Measurements from ENCODE around the gene STUB1.
"Not testable (repeated sequence)": the region's sequence is repeated elsewhere in the genome, so short reads cannot be mapped to it uniquely, and the experiment has no call there.

STUB1 gene

DNA sequence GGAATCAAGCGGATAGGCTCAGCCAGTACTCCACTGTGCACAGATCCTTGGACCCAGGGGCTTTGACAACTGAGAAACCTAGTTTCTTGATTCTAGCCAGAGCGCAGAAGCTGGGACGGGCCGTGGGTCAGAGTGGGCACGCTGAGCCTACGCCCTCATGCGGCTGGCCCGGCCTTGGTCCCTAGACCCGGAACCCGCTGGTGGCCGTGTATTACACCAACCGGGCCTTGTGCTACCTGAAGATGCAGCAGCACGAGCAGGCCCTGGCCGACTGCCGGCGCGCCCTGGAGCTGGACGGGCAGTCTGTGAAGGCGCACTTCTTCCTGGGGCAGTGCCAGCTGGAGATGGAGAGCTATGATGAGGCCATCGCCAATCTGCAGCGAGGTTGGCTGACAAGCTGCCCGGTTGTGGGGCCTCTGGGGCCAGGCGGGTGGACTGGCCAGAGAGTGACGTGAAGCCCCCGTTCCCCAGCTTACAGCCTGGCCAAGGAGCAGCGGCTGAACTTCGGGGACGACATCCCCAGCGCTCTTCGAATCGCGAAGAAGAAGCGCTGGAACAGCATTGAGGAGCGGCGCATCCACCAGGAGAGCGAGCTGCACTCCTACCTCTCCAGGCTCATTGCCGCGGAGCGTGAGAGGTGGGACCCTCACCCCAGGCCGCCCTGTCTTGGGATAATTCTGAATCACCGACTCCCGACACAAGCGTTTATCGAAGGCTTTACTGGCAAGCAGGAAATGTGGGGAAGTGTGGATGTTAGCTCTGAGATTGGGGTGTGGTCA is 946 bp downstream of the STUB1 start:
- DNase-seq: no peak

DNA sequence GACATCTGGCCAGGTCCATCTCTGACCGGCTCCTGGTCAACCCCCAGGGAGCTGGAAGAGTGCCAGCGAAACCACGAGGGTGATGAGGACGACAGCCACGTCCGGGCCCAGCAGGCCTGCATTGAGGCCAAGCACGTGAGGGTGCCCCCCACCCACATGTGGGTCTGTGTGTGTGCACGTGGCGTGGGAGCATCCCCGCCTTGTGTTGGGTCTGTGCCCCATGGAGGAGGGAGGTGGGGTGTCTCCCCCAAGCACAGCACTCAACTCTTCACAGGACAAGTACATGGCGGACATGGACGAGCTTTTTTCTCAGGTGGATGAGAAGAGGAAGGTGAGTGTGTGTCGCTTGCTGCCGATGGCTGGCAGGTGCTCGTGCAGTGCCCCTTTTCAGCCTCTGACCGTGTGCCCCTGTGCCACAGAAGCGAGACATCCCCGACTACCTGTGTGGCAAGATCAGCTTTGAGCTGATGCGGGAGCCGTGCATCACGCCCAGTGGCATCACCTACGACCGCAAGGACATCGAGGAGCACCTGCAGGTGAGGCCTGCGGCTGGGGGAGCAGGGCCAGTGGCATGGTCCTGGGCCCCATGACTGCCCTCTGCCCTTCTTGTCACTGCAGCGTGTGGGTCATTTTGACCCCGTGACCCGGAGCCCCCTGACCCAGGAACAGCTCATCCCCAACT is 1.7 kb downstream of the STUB1 start:
- no peak for DNase-seq

DNA sequence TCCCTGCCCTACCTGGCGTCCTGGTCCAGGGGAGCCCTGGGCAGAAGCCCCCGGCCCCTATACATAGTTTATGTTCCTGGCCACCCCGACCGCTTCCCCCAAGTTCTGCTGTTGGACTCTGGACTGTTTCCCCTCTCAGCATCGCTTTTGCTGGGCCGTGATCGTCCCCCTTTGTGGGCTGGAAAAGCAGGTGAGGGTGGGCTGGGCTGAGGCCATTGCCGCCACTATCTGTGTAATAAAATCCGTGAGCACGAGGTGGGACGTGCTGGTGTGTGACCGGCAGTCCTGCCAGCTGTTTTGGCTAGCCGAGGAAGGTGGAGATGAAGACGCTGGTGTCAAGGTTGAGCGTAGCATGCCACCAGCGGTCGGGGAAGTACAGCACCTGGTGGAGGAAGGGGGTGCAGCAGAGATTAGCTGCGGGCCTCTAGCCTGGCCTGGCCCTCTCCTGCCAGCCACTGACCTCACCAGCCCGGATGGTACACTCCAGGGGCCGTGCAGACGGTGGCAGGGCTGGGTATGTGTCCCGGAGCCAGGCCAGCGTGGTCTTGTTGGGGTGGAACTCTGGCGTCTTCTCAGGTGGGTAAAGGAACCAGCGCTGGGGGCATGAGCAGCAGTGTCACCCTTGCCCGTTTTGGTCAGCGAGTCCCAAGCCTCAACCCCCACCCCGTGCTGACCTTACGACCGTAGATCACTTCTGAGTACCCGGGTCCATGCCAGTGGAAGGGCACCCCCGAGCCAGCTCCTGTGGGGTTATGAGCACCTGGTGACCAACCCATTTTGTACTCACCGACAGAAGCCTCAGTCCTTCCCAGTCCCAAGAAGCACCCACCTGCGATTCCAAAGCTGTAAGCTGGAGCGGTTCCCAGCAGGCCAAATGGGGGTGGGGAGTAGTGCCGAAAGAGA is 2.5 kb downstream of the STUB1 start:
- DNase-seq: no peak

DNA sequence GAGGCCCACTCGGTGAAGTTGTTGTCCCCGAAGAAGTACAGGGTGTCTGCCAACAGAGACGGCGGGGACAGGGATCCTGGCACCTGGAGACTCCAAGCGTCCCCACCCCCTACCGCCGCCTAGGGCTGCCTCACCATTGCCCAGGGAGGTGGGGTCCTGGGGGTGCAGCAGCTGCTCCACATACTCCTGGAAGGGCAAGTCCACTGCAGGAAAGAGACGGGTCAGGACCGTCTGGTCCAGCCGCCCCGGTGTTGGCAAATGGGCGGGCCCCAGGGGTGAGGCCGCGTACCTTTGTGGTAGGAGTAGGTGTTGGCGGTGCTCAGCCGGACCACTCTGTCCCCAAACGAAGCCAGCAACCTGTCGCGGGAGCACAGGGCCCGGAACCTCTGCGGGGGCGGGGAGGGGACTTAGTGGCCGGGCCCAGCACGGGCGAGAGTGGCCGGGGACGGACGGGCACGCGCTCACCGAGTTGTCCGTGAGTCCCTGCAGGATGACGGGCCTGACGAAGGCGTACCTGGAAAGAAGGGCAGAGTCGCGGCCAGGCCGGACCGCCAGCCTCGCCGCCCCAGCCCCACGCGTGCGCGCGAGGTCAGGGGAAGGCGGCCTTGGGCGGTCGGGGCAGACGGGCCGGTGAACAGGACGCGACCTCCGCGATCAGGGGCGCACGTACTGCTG is 3.3 kb downstream of the STUB1 start:
- no peak for DNase-seq

DNA sequence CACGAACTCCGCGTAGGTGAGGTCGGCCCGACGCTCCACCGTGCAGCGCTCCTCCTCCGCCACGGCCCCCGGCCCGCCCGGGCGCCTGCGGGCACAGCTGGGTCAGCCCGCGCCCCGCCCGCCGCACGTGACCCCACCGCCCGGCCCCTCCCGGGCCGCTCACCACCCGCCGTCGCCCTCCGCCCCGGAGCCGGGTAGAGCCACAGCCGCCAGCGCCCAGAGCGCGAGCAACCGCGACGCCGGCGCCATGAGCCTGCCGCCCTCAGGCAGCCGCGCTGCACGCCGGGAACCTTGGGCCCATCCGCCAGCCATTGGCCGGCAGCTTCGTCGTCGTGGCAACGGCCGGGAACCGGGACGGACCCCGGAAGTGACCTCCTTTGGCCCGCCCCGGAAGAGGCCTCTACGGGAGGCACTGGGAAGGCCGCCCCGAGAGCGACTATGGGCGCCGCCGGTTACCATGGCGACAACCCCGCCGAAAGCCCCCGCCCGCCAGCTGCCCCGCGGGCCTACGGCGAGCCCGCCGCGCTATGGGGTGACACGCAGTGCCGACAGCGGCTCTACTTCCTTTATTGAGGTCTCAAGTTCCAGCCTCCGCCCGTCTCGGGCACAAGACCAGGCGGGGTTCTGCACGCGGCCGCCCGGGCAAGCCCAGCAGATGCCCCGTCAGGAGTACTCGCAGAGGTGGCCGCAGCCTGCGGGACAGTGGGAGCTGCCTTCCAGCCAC is 4.0 kb downstream of the STUB1 start, which contains the start of gene JMJD8:
Gene JMJD8 (minus strand): TSS at position 264 of the 724 bp plus-strand sequence. CDS start 15 bp downstream, at position 249.
- DNase-seq: peak; percentile 98

DNA sequence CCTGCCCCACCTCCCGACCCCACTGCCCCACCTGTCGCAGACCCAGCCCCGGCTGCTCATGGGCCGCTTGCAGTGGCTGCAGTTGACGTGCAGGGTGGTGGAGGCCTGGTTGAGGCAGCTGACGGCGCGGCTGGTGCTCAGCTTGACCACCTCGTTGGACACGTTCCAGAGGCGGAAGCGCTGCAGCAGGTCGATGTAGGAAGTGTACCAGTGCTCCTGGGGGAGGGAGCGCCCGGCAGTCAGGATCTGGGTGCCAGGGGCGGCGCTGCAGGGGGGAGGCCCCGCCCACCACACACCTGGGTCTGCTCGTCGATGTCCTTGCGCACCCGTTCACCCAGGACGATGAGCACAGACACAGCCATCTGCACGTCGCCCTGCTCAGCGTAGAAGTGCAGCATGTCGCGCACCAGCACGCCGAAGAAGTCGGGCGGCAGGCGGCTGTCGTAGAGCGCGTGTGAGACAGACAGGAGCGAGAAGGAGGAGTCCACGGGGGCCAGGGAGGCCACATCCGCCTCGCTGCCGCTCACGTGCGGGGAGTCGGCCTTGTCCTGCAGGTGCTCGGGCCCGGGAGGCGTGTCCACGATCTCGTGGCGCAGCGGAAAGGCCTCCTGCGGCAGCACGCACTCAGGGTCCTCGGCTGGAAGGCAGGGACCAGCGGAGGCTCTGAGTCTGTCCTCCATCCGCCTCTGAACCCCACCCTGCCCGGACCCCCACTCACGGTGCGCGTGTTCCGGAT is 4.9 kb downstream of the STUB1 start:
- no peak for DNase-seq

DNA sequence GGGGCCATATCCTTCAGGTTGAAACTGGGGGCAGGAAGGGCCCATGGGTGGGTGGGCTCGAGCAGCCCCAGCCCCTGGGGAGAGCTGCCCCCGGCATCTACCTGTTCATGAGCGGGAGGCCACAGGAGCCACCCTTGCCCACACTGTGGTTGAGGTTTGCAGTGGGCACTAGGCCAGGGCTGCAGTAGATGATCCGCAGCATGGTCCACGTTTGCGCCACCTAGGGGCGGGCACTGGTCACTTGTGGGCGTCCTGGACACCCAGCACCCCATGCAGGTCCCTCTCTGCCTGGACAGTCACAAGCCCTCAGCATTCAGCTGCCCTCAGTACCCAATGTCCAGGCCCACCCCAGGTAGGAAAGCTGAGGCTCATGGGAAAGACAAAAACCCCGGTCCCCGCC is 5.8 kb downstream of the STUB1 start:
- DNase-seq: no peak

DNA sequence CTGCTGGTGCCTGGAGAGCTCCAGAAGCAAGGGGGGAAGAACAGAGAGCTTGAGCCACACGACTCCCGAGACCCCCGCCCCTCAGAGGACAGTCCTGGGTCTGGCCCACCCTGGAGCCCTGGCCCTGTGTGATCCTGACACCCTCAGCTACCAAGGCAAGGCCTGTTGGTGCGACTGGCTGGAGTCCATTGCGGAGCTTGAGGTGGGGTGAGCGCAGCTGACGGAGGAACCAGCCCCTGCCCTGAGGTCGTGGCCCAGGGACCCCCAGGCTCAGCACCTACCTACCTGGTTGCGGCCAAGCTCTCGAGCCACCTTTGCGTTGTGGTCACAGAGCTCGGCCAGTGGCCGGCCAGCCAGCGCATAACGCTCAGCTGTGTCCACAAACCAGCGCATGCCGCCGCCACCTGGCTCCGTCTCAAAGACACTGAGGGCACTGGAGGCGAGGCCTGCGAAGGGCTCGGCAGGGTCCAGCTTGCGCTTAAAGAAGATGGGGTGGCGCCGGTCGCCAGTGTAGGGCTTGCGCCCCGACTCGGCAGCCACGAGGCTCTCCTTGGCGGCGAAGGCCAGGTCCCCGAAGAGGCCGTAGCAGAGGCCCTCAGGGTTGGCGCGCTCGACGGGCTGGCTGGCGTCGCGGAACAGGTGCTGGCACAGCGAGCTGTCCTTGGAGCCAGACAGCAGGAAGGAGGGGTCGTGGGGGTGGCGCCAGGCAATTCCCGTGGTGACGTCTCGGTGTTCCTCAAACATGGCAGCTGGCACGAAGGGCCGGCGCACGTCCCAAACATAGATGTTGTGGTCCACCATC is 6.5 kb downstream of the STUB1 start:
- no peak for DNase-seq

DNA sequence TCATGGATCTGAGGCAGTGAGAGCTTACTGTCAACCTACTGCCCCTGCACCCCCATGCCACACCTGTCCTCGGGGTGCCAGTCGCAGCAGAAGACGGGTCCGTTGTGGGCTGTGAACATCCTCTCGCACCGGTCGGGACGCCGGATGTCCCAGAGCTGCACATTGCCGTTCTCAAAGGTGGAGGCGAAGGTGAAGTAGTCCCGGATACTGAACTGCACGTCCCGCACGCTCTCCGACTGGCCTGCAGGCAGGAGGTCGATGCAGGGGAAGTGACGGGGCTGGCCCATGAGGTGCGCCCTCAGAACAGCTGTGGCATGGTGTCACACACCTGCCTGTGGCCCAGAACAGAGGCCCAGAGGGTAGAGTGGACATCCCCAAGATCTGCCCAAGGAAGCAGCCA is 7.3 kb downstream of the STUB1 start:
- no peak for DNase-seq

DNA sequence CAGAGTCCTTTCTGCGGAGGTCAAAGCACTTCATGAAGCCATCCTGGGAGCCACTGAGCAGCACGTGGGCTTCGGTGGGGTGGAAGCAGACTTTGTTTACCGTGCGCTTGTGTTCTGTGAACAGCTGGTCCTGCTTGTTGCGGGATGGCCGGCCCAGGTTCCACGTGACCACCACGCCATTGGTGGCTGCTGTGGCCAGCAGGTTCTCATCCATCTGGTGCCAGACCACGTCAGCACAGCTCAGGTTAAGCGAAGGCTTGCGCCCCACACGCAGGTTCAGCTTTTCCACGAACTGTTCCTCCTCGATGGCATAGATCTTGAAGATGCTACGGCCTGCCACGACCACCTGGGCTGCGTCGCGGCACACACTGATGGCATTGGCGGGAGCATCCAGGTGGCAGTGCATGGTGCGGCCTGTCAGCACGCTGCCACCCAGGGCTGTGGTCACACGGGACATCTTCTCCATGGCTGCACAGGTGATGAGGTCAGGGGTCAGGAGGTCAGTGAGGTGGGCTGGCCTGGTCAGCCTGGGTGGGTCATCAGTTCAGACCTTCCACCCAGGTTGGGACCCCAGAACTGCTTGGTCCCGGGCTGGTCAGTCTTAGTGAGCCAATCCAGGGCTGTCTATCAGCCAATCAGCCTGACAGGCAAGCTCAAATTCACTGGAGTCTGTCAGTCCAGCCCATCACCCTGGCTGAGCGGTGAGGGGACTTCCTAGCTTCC is 9.1 kb downstream of the STUB1 start:
- no peak for DNase-seq

DNA sequence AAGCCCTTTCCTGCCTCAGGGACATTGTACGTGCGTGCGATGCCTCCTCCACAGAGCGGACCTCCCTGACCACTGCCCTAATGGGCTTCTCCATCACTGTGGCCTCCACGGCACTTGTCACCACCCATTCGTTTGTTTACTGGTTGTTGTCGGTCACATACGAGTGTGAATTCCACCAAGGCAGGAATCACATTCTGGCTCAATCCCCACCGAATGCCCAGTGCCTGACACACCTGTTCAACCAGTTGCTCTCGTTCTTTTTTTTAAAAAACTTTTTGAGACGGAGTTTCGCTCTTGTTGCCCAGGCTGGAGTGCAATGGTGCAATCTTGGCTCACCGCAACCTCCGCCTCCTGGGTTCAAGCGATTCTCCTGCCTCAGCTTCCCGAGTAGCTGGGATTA is 11.0 kb downstream of the STUB1 start:
- not testable (repeated sequence) for DNase-seq

DNA sequence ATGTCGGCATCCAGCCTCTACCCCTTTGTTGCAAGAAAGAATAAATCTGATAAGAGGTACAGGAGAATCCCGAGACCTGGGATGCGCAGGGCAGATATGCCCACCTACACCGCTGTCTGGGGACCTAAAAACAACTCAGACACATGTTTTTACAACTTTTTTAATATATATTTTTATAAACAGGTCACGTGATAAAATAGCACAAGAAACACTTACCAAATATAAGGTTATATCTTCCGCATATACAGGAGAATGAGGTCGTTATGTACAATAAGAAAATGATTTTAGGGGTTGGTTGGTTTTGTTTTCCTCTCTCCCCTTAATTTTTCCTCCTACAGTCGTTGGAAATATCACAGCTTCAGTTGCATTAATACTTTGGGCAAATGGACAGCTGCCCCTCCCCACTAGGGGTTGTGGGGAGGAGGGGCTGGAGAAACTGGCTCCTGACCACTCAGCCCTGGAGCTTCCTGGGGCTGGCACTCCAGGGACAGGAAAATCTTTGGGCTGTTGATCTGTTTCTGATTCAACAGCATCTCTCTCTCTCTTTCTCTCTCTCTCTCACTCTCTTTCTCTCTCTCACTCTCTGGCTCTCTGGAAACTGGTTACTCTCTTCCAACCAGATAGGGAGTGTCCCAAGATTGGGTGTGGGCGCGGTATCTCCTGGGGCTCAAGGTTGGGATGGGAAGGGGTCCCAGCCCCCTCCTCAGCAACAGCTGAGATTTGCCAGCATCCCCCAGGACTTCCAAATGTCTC is 12.3 kb downstream of the STUB1 start:
- no peak for DNase-seq

DNA sequence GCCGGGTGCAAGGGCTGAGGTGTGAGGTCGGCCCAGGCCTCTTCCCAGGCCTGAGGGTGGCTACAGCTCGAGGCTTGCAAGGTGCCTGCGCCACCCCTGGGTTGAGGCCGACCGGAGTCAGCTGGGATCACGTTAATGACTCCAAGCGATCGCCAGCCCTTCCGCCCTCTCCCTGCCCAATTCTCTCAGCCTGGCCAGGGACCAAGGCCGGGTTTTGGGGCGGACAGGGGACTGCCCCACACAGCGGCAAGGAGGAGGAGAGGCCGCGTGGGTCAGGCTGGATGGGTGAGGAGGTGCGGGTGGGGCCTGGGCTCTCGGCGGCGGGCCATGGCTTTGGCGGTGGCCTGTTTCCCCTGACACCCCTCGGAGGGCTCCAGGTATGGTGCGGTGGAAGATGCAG is 13.2 kb downstream of the STUB1 start:
- no peak for DNase-seq

DNA sequence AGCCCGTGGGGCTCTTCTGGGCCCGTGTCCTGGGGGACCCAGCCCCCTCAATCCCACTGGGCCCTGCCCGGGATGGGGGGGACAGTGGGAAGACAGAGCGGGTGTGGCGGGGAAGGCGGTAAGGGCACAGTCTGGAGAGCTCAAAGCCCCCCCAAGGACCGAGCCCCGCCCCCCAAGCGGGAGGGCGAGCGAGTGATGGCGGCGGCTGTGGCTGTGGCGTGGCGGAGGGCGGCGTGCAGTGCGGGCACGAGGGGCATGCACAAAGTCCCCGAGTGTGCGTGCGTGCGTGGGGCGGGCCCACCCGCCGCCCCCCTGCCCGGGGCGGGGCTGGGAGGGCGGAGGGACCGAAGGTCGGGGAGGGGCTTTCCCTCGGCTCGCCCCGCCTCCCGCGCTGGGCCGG is 13.6 kb downstream of the STUB1 start:
- no peak for DNase-seq

DNA sequence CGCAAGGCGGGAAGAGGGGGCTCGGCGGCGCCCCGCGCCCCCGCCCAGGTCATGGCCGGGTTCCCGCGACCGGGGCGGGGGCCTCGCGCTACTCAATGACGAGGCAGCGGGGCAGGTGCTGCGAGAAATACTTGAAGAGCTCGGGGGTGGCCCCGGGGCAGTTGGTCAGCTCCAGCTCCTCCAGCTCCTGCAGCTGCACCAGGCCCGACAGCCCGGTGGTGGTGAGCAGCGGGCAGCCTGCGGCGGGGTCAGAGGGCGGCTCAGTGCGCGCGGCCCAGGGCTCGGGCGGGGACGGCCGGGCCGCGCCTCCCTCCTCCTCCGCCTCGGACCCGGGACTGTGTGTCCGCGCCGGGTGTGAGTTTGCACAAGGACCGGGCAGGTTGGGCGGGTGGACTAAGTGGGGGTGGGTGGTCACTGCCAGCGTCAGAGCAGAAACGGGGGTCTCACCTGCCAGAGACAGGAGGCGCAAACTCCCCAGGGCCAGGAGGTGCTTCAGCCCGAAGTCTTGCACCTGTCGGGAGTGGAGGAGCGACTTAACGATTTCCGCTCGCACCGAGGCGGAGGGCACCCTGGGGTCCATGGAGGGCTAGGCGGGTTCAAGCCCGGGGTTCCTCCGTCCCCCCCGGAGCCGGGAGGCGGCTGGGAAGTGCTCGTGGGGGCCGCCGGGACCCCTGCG is 14.1 kb downstream of the STUB1 start:
- DNase-seq: no peak

DNA sequence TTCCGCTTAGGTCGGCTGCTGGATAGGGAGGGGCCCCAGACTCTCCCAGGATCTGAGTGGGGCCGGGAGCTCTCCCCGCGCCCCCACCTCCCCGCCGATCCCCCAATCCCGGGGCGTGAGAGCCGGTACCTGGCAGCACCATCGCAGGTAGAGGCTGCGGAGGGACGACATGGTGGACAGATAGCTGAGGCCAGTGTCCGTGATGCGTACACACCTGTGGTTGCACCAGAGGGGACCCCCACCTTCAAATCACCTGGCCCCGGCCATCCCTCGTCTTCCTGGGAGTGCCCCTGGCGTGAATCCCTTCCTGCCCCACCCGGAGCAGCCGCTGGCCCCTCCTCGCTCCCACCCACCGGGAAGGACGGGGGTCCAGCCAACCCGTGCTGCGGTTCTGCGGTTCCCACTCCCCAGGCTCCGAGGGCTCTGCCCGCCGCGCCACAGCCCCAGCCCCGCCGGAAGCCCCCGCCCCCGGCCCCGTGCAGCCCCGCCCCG is 14.7 kb downstream of the STUB1 start:
- DNase-seq: no peak

DNA sequence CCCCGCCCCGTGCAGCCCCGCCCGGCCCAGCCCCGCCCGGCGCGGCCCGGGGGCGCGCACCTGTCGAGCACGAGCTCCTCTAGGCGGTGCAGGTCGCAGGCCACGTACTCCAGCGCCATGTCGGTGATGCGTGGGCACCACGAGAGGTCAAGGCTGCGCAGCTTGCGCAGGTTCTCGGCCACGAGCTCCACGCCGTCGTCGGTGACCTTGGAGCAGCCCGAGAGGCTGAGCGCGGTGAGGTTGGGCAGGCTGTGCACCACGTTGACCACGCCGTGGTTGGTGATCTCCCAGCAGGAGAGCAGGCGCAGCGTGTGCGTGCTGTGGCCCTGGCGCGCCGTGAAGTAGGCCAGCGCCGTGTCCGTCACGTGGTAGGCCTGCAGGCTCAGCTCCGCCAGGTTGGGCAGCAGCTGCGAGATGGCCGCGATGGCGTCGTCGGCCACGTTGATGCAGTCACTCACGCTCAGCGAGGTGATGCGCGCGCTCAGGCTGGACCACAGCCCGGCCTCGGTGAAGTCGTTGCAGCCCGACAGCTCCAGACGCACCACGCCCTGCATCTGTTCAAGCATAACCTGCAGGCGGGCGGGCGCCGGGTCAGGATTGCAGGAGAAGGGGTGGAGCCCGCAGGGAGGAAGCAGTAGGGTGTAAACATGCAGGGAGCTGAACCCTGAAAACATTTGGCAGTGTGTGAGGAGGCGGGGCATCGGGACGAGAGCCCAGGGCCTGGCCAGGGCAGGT is 15.3 kb downstream of the STUB1 start:
- peak; percentile 70 for DNase-seq
